ENCODE data around the gene DNER.
"Not testable (repeated sequence)": the region's sequence is repeated elsewhere in the genome, so short reads cannot be mapped to it uniquely, and the experiment has no call there.

DNER gene

GRCh38 chr2:229695961-229696360 is 18.4 kb downstream of the DNER start:
- no peak overlapping the region for H3K27ac Mint-ChIP-seq
- H3K9me3 Mint-ChIP-seq (ENCODE audit: low read depth) = no peaks in the 10 kb centered on the region
- no peak overlapping the region for H3K4me3 Mint-ChIP-seq
- H3K27me3 Mint-ChIP-seq = peaks cover 15% of the 10 kb centered on the region
- H3K36me3 Mint-ChIP-seq = no peaks in the 10 kb centered on the region
- H3K4me1 Mint-ChIP-seq (ENCODE audit: low read depth) = no peaks in the 10 kb centered on the region

- not testable (repeated sequence) for H3K36me3 Mint-ChIP-seq; H3K4me1 Mint-ChIP-seq (ENCODE audit: low read depth); H3K9me3 Mint-ChIP-seq (ENCODE audit: low read depth); H3K4me3 Mint-ChIP-seq; H3K27ac Mint-ChIP-seq
- H3K27me3 Mint-ChIP-seq = peaks cover 12% of the 10 kb centered on the region
Measured at GRCh38 chr2:229693845-229694244, 20.5 kb downstream of the DNER start.

- Mint-ChIP-seq H3K27me3 (peaks cover 11% of the 10 kb centered on the region), H3K9me3 (ENCODE audit: low read depth) (no peaks in the 10 kb centered on the region), H3K36me3 (no peaks in the 10 kb centered on the region), H3K27ac (no peak overlapping the region), H3K4me3 (no peak overlapping the region), H3K4me1 (ENCODE audit: low read depth) (no peaks in the 10 kb centered on the region)
Measured at GRCh38 chr2:229691631-229692030, 22.7 kb downstream of the DNER start.

DNA sequence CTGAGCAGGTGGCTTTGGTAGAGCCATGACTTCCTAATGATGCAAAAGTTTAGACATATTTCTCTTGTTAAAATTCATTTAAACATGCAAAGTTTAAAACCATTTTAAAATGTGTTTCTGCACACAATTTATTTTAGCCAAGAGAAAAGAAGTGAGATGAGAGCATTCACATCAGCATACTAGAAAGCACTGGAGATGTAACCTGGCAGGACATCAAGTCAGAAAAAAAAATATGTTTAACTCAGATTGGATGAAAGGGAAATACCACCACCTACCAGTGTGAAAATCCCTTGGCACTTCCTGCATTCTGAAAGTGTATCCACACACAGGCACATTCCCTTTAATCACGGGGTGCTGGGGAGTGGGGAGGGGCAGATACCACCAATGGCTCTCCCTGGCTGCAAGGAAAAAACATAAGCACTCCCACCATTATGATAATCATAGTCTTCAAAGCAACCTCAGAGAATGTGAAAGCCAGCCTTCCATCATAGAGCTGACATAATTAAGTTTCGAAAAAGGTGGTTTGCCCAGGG is 25.0 kb downstream of the DNER start:
- Mint-ChIP-seq H3K36me3 (no peaks in the 10 kb centered on the region), H3K27me3 (peaks cover 17% of the 10 kb centered on the region), H3K4me3 (no peak overlapping the region), H3K27ac (no peak overlapping the region), H3K4me1 (ENCODE audit: low read depth) (no peaks in the 10 kb centered on the region), H3K9me3 (ENCODE audit: low read depth) (no peaks in the 10 kb centered on the region)

- Mint-ChIP-seq H3K27me3 (peaks cover 24% of the 10 kb centered on the region), H3K27ac (no peak overlapping the region), H3K9me3 (ENCODE audit: low read depth) (no peaks in the 10 kb centered on the region), H3K4me1 (ENCODE audit: low read depth) (no peaks in the 10 kb centered on the region), H3K36me3 (no peaks in the 10 kb centered on the region), H3K4me3 (no peak overlapping the region)
Measured at GRCh38 chr2:229688141-229688540, 26.2 kb downstream of the DNER start.

DNA sequence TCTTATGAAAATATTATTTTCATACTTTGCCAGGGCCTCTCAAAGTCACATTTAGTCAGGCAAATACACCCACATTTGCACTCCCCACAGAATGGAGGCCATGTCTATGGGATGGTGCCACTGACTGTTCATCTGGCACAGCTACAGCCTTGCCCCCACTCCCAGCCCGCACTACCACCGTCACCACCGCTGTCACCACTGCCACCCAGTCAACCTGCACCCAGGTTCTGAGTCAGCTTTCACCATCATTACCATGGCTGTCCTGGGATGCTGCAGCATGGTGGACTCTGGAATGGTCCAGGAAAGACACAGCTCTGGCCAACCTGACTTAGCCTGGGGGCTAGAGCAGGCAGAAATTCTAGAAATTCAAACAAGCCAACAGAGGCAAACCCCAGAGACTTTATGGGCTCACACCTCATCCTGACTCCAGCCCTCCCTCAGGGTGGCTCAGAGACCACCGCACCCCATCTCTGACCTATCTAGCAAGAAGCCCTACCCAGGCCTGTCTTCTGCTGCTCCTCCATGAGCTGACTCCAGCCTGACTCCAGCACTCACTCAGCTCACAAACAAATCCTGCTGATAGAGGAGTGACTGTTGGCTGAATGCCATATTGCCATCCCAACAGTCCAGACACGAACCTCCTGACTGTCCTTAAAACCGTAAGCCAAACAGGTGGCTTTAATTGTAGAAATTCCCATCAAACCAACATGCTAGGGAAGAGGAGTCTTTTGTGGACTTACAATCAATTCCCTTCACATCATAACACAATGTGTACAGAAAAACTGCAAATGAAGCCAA is 28.0 kb downstream of the DNER start:
- H3K4me3 Mint-ChIP-seq = no peak overlapping the region
- H3K27me3 Mint-ChIP-seq = peaks cover 26% of the 10 kb centered on the region
- H3K27ac Mint-ChIP-seq = no peak overlapping the region
- no peaks in the 10 kb centered on the region for H3K4me1 Mint-ChIP-seq (ENCODE audit: low read depth)
- H3K9me3 Mint-ChIP-seq (ENCODE audit: low read depth) = no peaks in the 10 kb centered on the region
- no peaks in the 10 kb centered on the region for H3K36me3 Mint-ChIP-seq

DNA sequence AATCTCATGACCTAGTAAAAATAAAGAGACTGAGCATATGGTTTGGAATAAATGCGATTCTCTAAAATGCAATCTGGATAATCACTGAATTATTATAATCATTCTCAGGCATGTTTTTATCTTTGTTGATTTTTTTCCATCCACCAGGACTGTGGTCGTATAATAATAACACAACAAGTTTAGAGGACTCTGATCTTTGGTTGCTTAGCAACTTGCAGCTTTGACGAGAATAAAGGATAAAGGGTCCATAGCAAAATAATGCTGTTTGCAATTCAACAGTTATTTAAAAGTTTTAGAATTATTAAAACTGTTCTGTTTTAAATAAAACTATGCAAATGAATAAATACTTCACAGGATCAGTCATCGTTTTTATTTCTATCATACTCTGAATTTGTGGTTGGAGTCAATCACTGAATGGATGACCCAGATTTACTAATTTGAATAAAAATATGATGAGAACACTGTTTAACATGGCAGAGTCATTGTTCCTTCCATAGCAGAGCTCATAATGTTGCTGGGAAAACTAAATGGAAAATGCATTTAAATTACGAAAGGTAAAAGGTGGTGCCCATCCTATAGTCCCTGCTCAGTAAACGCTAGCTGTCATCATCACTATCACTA is 29.3 kb downstream of the DNER start:
- no peak overlapping the region for H3K4me3 Mint-ChIP-seq
- no peaks in the 10 kb centered on the region for H3K9me3 Mint-ChIP-seq (ENCODE audit: low read depth)
- no peaks in the 10 kb centered on the region for H3K4me1 Mint-ChIP-seq (ENCODE audit: low read depth)
- H3K27me3 Mint-ChIP-seq = peaks cover 29% of the 10 kb centered on the region
- no peak overlapping the region for H3K27ac Mint-ChIP-seq
- H3K36me3 Mint-ChIP-seq = no peaks in the 10 kb centered on the region

- Mint-ChIP-seq H3K9me3 (ENCODE audit: low read depth) (no peaks in the 10 kb centered on the region), H3K36me3 (no peaks in the 10 kb centered on the region), H3K27ac (no peak overlapping the region), H3K4me1 (ENCODE audit: low read depth) (no peaks in the 10 kb centered on the region), H3K27me3 (peaks cover 32% of the 10 kb centered on the region), H3K4me3 (no peak overlapping the region)
Measured at GRCh38 chr2:229679393-229680125, 34.8 kb downstream of the DNER start.

GRCh38 chr2:229675569-229675968 is 38.8 kb downstream of the DNER start:
- Mint-ChIP-seq H3K36me3 (no peaks in the 10 kb centered on the region), H3K4me3 (no peak overlapping the region), H3K27ac (no peak overlapping the region), H3K27me3 (peaks cover 20% of the 10 kb centered on the region), H3K4me1 (ENCODE audit: low read depth) (no peaks in the 10 kb centered on the region), H3K9me3 (ENCODE audit: low read depth) (no peaks in the 10 kb centered on the region)

DNA sequence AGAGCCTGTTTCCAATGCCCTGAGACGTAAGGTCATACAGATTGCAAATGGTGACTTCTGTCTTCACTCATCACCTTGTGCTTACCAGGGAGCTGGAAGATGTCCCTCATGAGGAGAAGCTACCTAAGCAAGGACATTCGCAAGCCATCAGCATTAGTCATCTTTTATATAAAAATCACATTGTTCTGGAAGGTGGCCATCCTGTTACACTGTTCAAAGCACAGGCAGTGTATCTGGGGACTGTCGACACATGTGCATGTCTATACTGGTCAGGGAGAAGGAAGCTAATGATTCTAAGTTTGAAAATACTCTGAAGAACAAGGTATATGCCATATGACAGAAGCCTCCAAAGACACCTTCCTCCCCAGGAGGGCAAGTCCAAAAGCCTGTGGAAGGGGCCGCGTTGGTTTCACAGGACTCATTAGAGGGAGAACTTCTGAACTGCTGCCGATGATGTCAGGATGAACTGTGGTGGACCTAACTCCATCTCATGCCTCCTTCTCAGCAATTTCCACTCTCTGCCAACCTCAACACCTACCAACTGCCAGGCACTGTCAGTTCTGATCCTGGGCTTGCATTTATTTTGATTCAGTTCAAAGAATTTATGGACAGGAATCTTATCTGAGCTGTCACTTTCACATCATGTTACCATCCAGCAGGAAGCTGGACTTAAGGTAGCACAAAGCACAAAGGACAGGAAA is 39.4 kb downstream of the DNER start:
- no peaks in the 10 kb centered on the region for H3K4me1 Mint-ChIP-seq (ENCODE audit: low read depth)
- no peaks in the 10 kb centered on the region for H3K9me3 Mint-ChIP-seq (ENCODE audit: low read depth)
- no peak overlapping the region for H3K27ac Mint-ChIP-seq
- no peak overlapping the region for H3K4me3 Mint-ChIP-seq
- peaks cover 19% of the 10 kb centered on the region for H3K27me3 Mint-ChIP-seq
- no peaks in the 10 kb centered on the region for H3K36me3 Mint-ChIP-seq

GRCh38 chr2:229673676-229674075 is 40.7 kb downstream of the DNER start:
- Mint-ChIP-seq H3K36me3 (no peaks in the 10 kb centered on the region), H3K9me3 (ENCODE audit: low read depth) (no peaks in the 10 kb centered on the region), H3K27me3 (peaks cover 20% of the 10 kb centered on the region), H3K27ac (no peak overlapping the region), H3K4me1 (ENCODE audit: low read depth) (no peaks in the 10 kb centered on the region), H3K4me3 (no peak overlapping the region)

GRCh38 chr2:229672021-229672420 is 42.3 kb downstream of the DNER start:
- peaks cover 20% of the 10 kb centered on the region for H3K27me3 Mint-ChIP-seq
- no peaks in the 10 kb centered on the region for H3K4me1 Mint-ChIP-seq (ENCODE audit: low read depth)
- no peak overlapping the region for H3K4me3 Mint-ChIP-seq
- no peak overlapping the region for H3K27ac Mint-ChIP-seq
- no peaks in the 10 kb centered on the region for H3K9me3 Mint-ChIP-seq (ENCODE audit: low read depth)
- H3K36me3 Mint-ChIP-seq = no peaks in the 10 kb centered on the region

- Mint-ChIP-seq H3K9me3 (ENCODE audit: low read depth) (no peaks in the 10 kb centered on the region), H3K36me3 (no peaks in the 10 kb centered on the region), H3K27ac (no peak overlapping the region), H3K27me3 (peaks cover 13% of the 10 kb centered on the region), H3K4me1 (ENCODE audit: low read depth) (no peaks in the 10 kb centered on the region), H3K4me3 (no peak overlapping the region)
Measured at GRCh38 chr2:229669841-229670240, 44.5 kb downstream of the DNER start.

DNA sequence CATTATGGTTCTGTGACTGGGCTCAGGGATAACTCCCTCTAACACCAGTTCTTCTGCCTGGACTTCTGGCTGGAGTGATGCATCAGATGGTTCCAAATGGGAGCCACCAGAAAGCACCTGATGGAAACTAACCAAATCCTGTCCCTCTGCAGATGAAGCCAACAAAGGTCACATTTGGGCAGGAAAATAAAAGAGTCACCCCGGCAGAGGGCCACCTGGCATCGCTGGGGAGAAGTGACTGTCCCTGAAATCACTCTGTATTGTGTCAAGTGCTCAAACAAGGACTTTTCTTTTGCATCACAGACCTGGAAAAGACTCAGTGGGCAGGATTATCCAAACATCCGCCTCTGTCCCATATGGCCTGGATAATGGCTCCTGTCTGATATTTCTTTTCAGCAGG is 47.5 kb downstream of the DNER start:
- H3K4me3 Mint-ChIP-seq = no peak overlapping the region
- H3K27ac Mint-ChIP-seq = no peak overlapping the region
- H3K4me1 Mint-ChIP-seq (ENCODE audit: low read depth) = no peaks in the 10 kb centered on the region
- no peaks in the 10 kb centered on the region for H3K36me3 Mint-ChIP-seq
- H3K9me3 Mint-ChIP-seq (ENCODE audit: low read depth) = no peaks in the 10 kb centered on the region
- peaks cover 10% of the 10 kb centered on the region for H3K27me3 Mint-ChIP-seq

DNA sequence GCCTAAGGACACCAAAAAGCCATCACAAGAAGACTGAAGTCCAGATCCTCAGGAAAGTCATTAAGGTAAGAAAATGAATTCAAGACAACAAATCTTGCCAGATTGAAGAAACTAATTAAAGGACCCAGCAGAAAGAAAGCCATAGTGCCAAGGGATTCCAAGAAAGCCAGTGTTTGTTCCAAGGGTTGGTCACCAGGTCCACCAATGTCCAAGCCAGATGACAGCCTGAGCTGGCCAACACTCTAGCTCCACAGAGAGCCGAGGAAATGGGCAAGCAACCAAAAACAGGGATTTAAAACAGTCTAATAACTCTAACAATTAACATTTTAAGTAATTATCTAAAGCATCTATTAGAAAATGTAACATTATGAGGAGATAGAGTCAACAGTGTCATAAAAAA is 49.2 kb downstream of the DNER start:
- peaks cover 10% of the 10 kb centered on the region for H3K27me3 Mint-ChIP-seq

More for the DNA sequence above, 49.2 kb downstream of the DNER start:
- Mint-ChIP-seq H3K9me3 (ENCODE audit: low read depth) (no peaks in the 10 kb centered on the region), H3K4me3 (no peak overlapping the region), H3K4me1 (ENCODE audit: low read depth) (no peaks in the 10 kb centered on the region), H3K36me3 (no peaks in the 10 kb centered on the region), H3K27ac (no peak overlapping the region)

All from activated naive CD8-positive, alpha-beta T cell (primary cell).